H9 (cell line): ENCODE data around the gene ITIH5. TPM values are rescaled to one million over a fixed set of nuclear protein-coding genes. Genes with fewer than 3 reads are reported as not detected.

Experiments used
- DNase-seq: peaks from one replicate; pipeline ENCODE4 v3.0.0-alpha.2; 2017
- H2AFZ ChIP-seq: one replicate; pipeline ENCODE4 v1.6.1; 2013; ENCODE audit warnings: mild to moderate bottlenecking, low read length, control low read depth, moderate library complexity
- H2AK5ac ChIP-seq: 2 replicates; pipeline ENCODE4 v1.6.1; 2013; ENCODE audit warnings: low read length, control low read depth, mixed read lengths; ENCODE audit not compliant: insufficient read length
- H2BK120ac ChIP-seq: one replicate; pipeline ENCODE4 v1.6.1; 2013; ENCODE audit warnings: low read depth, mild to moderate bottlenecking, low read length, control low read depth, inconsistent platforms; ENCODE audit not compliant: poor library complexity, severe bottlenecking
- H2BK12ac ChIP-seq: 2 replicates; pipeline ENCODE4 v1.6.1; 2013; ENCODE audit warnings: low read length, control low read depth, mixed read lengths, low read depth; ENCODE audit not compliant: insufficient read length
- H2BK15ac ChIP-seq: 2 replicates; pipeline ENCODE4 v1.6.1; 2013; ENCODE audit warnings: low read depth, low read length, control low read depth
- H2BK20ac ChIP-seq: one replicate; pipeline ENCODE4 v1.6.1; 2013; ENCODE audit warnings: low read depth, mild to moderate bottlenecking, low read length, control low read depth, inconsistent platforms; ENCODE audit not compliant: poor library complexity, severe bottlenecking
- H2BK5ac ChIP-seq: 2 replicates; pipeline ENCODE4 v1.6.1; 2013; ENCODE audit warnings: low read length, control low read depth, mixed read lengths; ENCODE audit not compliant: insufficient read length
- H3K14ac ChIP-seq: 2 replicates; pipeline ENCODE4 v1.6.1; 2013; ENCODE audit warnings: low read length, control low read depth; ENCODE audit not compliant: insufficient read depth
- H3K18ac ChIP-seq: 2 replicates; pipeline ENCODE4 v1.6.1; 2013; ENCODE audit warnings: low read depth, mild to moderate bottlenecking, mixed read lengths, low read length, control low read depth; ENCODE audit not compliant: insufficient read length
- H3K23ac ChIP-seq: 2 replicates; pipeline ENCODE4 v1.6.1; 2013; ENCODE audit warnings: low read length, control low read depth, mixed read lengths, low read depth; ENCODE audit not compliant: insufficient read length
- H3K23me2 ChIP-seq: 2 replicates; pipeline ENCODE4 v1.6.1; 2013; ENCODE audit warnings: low read depth, mild to moderate bottlenecking, mixed read lengths, low read length, control low read depth; ENCODE audit not compliant: insufficient read length, poor library complexity, severe bottlenecking
- H3K27ac ChIP-seq: 2 replicates; pipeline ENCODE4 v1.5.1; 2013; ENCODE audit warnings: low read length, control low read depth, mixed read lengths, low read depth; ENCODE audit not compliant: insufficient read length
- H3K27me3 ChIP-seq: 2 replicates; pipeline ENCODE4 v1.6.1; 2013; ENCODE audit warnings: low read length, control low read depth, inconsistent platforms; ENCODE audit not compliant: insufficient read depth
- H3K4ac ChIP-seq: 2 replicates; pipeline ENCODE4 v1.6.1; 2013; ENCODE audit warnings: low read depth, mild to moderate bottlenecking, control low read depth, inconsistent platforms, low read length, moderate library complexity
- H3K4me1 ChIP-seq: 2 replicates; pipeline ENCODE4 v1.6.1; 2013; ENCODE audit warnings: low read length, control low read depth, inconsistent platforms; ENCODE audit not compliant: insufficient read depth
- H3K4me2 ChIP-seq: 2 replicates; pipeline ENCODE4 v1.6.1; 2013; ENCODE audit warnings: low read length, control low read depth, mixed read lengths; ENCODE audit not compliant: insufficient read length, insufficient read depth
- H3K56ac ChIP-seq: 2 replicates; pipeline ENCODE4 v1.6.1; 2013; ENCODE audit warnings: low read depth, mild to moderate bottlenecking, mixed read lengths, low read length, control low read depth; ENCODE audit not compliant: insufficient read length
- H3K79me1 ChIP-seq: 2 replicates; pipeline ENCODE4 v1.6.1; 2013; ENCODE audit warnings: low read depth, mild to moderate bottlenecking, moderate library complexity, low read length, control low read depth, inconsistent platforms; ENCODE audit not compliant: insufficient read depth, poor library complexity, severe bottlenecking
- H3K79me2 ChIP-seq: 2 replicates; pipeline ENCODE4 v1.6.1; 2013; ENCODE audit warnings: low read length, control low read depth, inconsistent platforms; ENCODE audit not compliant: insufficient read depth
- H3K9ac ChIP-seq: 2 replicates; pipeline ENCODE4 v1.6.1; 2013; ENCODE audit warnings: low read length, control low read depth, mixed read lengths; ENCODE audit not compliant: insufficient read length; ENCODE audit errors: extremely low read depth
- H3K9me3 ChIP-seq: one replicate; pipeline ENCODE4 v1.6.1; 2013; ENCODE audit warnings: low read depth, low read length, inconsistent platforms; ENCODE audit not compliant: control insufficient read depth
- H3T11ph ChIP-seq: one replicate; pipeline ENCODE4 v1.6.1; 2013; ENCODE audit warnings: mild to moderate bottlenecking, low read length, control low read depth, inconsistent platforms
- H4K20me1 ChIP-seq: one replicate; pipeline ENCODE4 v1.6.1; 2013; ENCODE audit not compliant: control insufficient read depth, insufficient read length, insufficient read depth
- H4K5ac ChIP-seq: 2 replicates; pipeline ENCODE4 v1.6.1; 2013; ENCODE audit warnings: low read depth, mild to moderate bottlenecking, mixed read lengths, low read length, control low read depth; ENCODE audit not compliant: insufficient read length
- H4K8ac ChIP-seq: replicated peaks from 2 replicates; pipeline ENCODE4 v1.6.1; 2013; ENCODE audit warnings: low read length, control low read depth, mixed read lengths, low read depth; ENCODE audit not compliant: insufficient read length
- H4K91ac ChIP-seq: 2 replicates; pipeline ENCODE4 v1.6.1; 2013; ENCODE audit warnings: low read depth, mild to moderate bottlenecking, moderate library complexity, mixed read lengths, low read length, control low read depth; ENCODE audit not compliant: insufficient read length
- H3K27ac Mint-ChIP-seq, 3 experiments: 2 replicates in 2 of 3; 3 replicates in 1 of 3; pipeline ENCODE4 v1.8.0; 2020 to 2021; ENCODE audit warnings: mixed read lengths in 3 of 3, mild to moderate bottlenecking in 1 of 3, moderate library complexity in 1 of 3
- H3K27me3 Mint-ChIP-seq: 2 replicates; pipeline ENCODE4 v1.8.0; 2021; ENCODE audit warnings: low read depth, mild to moderate bottlenecking, moderate library complexity, mixed read lengths
- H3K36me3 Mint-ChIP-seq, 3 experiments: 2 replicates in 2 of 3; 3 replicates in 1 of 3; pipeline ENCODE4 v1.8.0; 2020 to 2021; ENCODE audit warnings: low read depth in 3 of 3, mixed read lengths in 3 of 3; ENCODE audit not compliant: insufficient read depth in 1 of 3
- H3K4me1 Mint-ChIP-seq, 2 experiments: 2 replicates each; pipeline ENCODE4 v1.8.0; 2020; ENCODE audit warnings: mixed read lengths in 2 of 2
- H3K4me3 Mint-ChIP-seq, 2 experiments: 2 replicates in 1 of 2; 3 replicates in 1 of 2; pipeline ENCODE4 v1.8.0; 2020 to 2021; ENCODE audit warnings: mild to moderate bottlenecking in 2 of 2, mixed read lengths in 2 of 2, moderate library complexity in 1 of 2
- H3K9me3 Mint-ChIP-seq, 2 experiments: 2 replicates in 1 of 2; 3 replicates in 1 of 2; pipeline ENCODE4 v1.8.0; 2020; ENCODE audit warnings: mild to moderate bottlenecking in 2 of 2, mixed read lengths in 2 of 2, moderate library complexity in 1 of 2
- CTCF ChIP-seq: fragments of 200-600 bp; sonication (generic); conservative IDR thresholded peaks from 3 replicates; pipeline ENCODE4 v1.8.0; 2021; ENCODE audit warnings: antibody characterized with exemption, mild to moderate bottlenecking
- WGBS: extraction: QIAGEN DNeasy Blood & Tissue Kit; methylation state at CpG from one replicate; pipeline ENCODE4 v1.1.7; 2013; ENCODE audit warnings: missing lambda C conversion rate, low lambda C conversion rate, mixed read lengths; ENCODE audit not compliant: insufficient read length; ENCODE audit errors: extremely low coverage; 5-methylcytosine and 5-hydroxymethylcytosine counted together
- total RNA-seq: library from RNA; stranded (reverse); gene quantifications from 2 replicates; pipeline ENCODE4 v1.2.1, GENCODE V29; 2021

The ITIH5 gene
- total RNA-seq, 1 experiment from 2014 or later, result 1.3 TPM

GRCh38 chr10:7701158-7701742 lies 34.5 kb upstream of the ITIH5 start:
- no peak for TF ChIP-seq CTCF
- H3K4me1 Mint-ChIP-seq, result peaks cover 2 to 5% of the 10 kb centered on the region in 2 experiments; a peak in 3 of 4 replicates
- Histone ChIP-seq H4K91ac (no peak overlapping the region), H4K5ac (no peak overlapping the region), H3K4me2 (no peak overlapping the region), H4K8ac (no peak overlapping the region), H2BK5ac (no peak overlapping the region), H4K20me1 (no peaks in the 10 kb centered on the region), H3K4ac (no peak overlapping the region), H3K18ac (no peak overlapping the region), H3K14ac (no peak overlapping the region), H2AK5ac (no peak overlapping the region), H2BK12ac (no peak overlapping the region), H3K9ac (no peak overlapping the region), H2BK120ac (no peak overlapping the region), H2AFZ (no peak overlapping the region), H3K23me2 (no peaks in the 10 kb centered on the region), H3K23ac (no peak overlapping the region), H3K56ac (no peak overlapping the region), H2BK15ac (no peak overlapping the region), H3K79me2 (no peaks in the 10 kb centered on the region), H3K27me3 (no peaks in the 10 kb centered on the region), H3K27ac (no peak overlapping the region), H2BK20ac (no peak overlapping the region), H3K9me3 (no peaks in the 10 kb centered on the region), H3K79me1 (no peaks in the 10 kb centered on the region), H3K4me1 (peaks cover 3% of the 10 kb centered on the region; the same call in 1 of the 2 replicates), H3T11ph (no peak overlapping the region)
- H3K4me3 Mint-ChIP-seq, result no peak overlapping the region
- H3K36me3 Mint-ChIP-seq, result no peaks in the 10 kb centered on the region
- H3K27ac Mint-ChIP-seq, result no peak overlapping the region; a peak in 1 of 7 replicates
- no peak for DNase-seq
- peaks cover 0 to 1% of the 10 kb centered on the region in 2 experiments; a peak in 2 of 5 replicates for H3K9me3 Mint-ChIP-seq
- peaks cover 2% of the 10 kb centered on the region for H3K27me3 Mint-ChIP-seq
- WGBS, result no CpG with 5 or more reads among the region's 8 CpGs
